ENCODE measurements around the gene ATP8A2.

The ATP8A2 gene

DNA sequence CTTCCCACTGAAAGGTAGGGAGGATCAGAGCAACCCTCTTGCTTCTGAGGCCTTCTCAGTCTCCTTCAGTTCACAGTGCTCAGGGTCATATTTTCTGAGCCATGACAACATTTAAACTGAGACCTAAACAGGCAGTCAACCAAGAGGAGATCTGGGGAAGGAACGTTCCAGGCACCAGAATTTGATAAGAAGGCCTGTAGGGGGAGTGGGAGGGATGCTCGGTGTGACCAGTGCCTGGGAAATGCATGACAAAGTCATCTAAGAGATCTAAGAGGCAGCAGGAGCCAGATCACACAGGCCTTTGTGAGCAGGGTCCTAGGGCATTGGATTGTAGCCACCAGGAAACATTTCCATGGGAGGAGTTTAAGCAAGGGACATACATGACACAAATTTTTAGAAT, 608.5 kb downstream of the ATP8A2 start:
- TF ChIP-seq TAF1 (IDR thresholded peaks at IDR 0.05; ENCODE audit: borderline replicate concordance, insufficient read depth, low read length) (no peak), POLR2AphosphoS5 (IDR thresholded peaks at IDR 0.05; ENCODE audit: low read depth, low read length) (no peak), SIN3A (IDR thresholded peaks at IDR 0.05; ENCODE audit: borderline replicate concordance, insufficient read depth, low read length) (no peak), FOXP2 (optimal IDR thresholded peaks at IDR 0.05; ENCODE audit: borderline replicate concordance, extremely low read depth, extremely low read length, insufficient read depth) (no peak)
- TF ChIP-seq, protein P1, sequence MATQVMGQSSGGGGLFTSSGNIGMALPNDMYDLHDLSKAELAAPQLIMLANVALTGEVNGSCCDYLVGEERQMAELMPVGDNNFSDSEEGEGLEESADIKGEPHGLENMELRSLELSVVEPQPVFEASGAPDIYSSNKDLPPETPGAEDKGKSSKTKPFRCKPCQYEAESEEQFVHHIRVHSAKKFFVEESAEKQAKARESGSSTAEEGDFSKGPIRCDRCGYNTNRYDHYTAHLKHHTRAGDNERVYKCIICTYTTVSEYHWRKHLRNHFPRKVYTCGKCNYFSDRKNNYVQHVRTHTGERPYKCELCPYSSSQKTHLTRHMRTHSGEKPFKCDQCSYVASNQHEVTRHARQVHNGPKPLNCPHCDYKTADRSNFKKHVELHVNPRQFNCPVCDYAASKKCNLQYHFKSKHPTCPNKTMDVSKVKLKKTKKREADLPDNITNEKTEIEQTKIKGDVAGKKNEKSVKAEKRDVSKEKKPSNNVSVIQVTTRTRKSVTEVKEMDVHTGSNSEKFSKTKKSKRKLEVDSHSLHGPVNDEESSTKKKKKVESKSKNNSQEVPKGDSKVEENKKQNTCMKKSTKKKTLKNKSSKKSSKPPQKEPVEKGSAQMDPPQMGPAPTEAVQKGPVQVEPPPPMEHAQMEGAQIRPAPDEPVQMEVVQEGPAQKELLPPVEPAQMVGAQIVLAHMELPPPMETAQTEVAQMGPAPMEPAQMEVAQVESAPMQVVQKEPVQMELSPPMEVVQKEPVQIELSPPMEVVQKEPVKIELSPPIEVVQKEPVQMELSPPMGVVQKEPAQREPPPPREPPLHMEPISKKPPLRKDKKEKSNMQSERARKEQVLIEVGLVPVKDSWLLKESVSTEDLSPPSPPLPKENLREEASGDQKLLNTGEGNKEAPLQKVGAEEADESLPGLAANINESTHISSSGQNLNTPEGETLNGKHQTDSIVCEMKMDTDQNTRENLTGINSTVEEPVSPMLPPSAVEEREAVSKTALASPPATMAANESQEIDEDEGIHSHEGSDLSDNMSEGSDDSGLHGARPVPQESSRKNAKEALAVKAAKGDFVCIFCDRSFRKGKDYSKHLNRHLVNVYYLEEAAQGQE (IDR thresholded peaks at IDR 0.05; ENCODE audit: insufficient read depth in 1 of 2, low read depth in 2 of 2, low read length in 2 of 2), result no peak

GRCh38 chr13:25981060-25981459, 609.3 kb downstream of the ATP8A2 start:
- TF ChIP-seq, protein P1 (IDR thresholded peaks at IDR 0.05; ENCODE audit: insufficient read depth in 1 of 2, low read depth in 2 of 2, low read length in 2 of 2), result no peak
- TF ChIP-seq POLR2AphosphoS5 (IDR thresholded peaks at IDR 0.05; ENCODE audit: low read depth, low read length) (no peak), TAF1 (IDR thresholded peaks at IDR 0.05; ENCODE audit: borderline replicate concordance, insufficient read depth, low read length) (no peak), FOXP2 (optimal IDR thresholded peaks at IDR 0.05; ENCODE audit: borderline replicate concordance, extremely low read depth, extremely low read length, insufficient read depth) (no peak), SIN3A (IDR thresholded peaks at IDR 0.05; ENCODE audit: borderline replicate concordance, insufficient read depth, low read length) (no peak)

- TF ChIP-seq TAF1 (IDR thresholded peaks at IDR 0.05; ENCODE audit: borderline replicate concordance, insufficient read depth, low read length) (no peak), POLR2AphosphoS5 (IDR thresholded peaks at IDR 0.05; ENCODE audit: low read depth, low read length) (no peak), FOXP2 (optimal IDR thresholded peaks at IDR 0.05; ENCODE audit: borderline replicate concordance, extremely low read depth, extremely low read length, insufficient read depth) (no peak), SIN3A (IDR thresholded peaks at IDR 0.05; ENCODE audit: borderline replicate concordance, insufficient read depth, low read length) (no peak)
- TF ChIP-seq, protein P1 (IDR thresholded peaks at IDR 0.05; ENCODE audit: insufficient read depth in 1 of 2, low read depth in 2 of 2, low read length in 2 of 2), result no peak
These were observed 611.1 kb downstream of the ATP8A2 start for GRCh38 chr13:25982907-25983306.

DNA sequence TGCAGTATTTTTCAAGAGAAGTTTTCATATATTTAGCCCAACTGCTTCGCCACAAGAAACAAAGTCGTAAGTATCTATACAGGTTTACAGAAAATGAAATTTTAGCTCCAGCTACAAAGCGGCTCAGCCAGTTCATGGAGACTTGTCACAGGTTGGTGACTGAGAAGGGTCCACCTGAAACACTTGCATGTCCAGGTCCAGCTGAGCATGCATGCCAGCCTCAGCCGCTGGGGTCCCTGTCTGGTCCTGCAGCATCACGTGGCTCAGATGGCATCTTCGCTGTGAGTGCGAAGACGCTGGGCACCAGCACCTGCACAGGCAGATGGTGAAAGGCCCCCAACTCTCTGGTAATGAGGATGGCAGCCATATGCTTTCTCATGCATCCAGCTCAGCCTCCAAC, 616.2 kb downstream of the ATP8A2 start:
- TF ChIP-seq FOXP2 (optimal IDR thresholded peaks at IDR 0.05; ENCODE audit: borderline replicate concordance, extremely low read depth, extremely low read length, insufficient read depth), result no peak
- no peak for TF ChIP-seq SIN3A (IDR thresholded peaks at IDR 0.05; ENCODE audit: borderline replicate concordance, insufficient read depth, low read length)
- TF ChIP-seq TAF1 (IDR thresholded peaks at IDR 0.05; ENCODE audit: borderline replicate concordance, insufficient read depth, low read length), result no peak
- no peak for TF ChIP-seq POLR2AphosphoS5 (IDR thresholded peaks at IDR 0.05; ENCODE audit: low read depth, low read length)
- TF ChIP-seq, protein P1 (IDR thresholded peaks at IDR 0.05; ENCODE audit: insufficient read depth in 1 of 2, low read depth in 2 of 2, low read length in 2 of 2), result no peak

- no peak for TF ChIP-seq FOXP2 (optimal IDR thresholded peaks at IDR 0.05; ENCODE audit: borderline replicate concordance, extremely low read depth, extremely low read length, insufficient read depth)
- TF ChIP-seq POLR2AphosphoS5 (IDR thresholded peaks at IDR 0.05; ENCODE audit: low read depth, low read length), result no peak
- TF ChIP-seq, protein P1 (IDR thresholded peaks at IDR 0.05; ENCODE audit: insufficient read depth in 1 of 2, low read depth in 2 of 2, low read length in 2 of 2), result no peak
- TF ChIP-seq SIN3A (IDR thresholded peaks at IDR 0.05; ENCODE audit: borderline replicate concordance, insufficient read depth, low read length), result no peak
- no peak for TF ChIP-seq TAF1 (IDR thresholded peaks at IDR 0.05; ENCODE audit: borderline replicate concordance, insufficient read depth, low read length)
These were observed 616.9 kb downstream of the ATP8A2 start for GRCh38 chr13:25988661-25989060.

Measured in PFSK-1 (cell line).